Kidney glomerular epithelial cell (primary cell): Measurements from ENCODE around the gene CCDC78.

Experiments
- DNase-seq: peaks from one replicate; lab custom pipeline; 2025; lab: John Stamatoyannopoulos, UW

The CCDC78 gene

GRCh38 chr16:710500-711075 is 15.7 kb downstream of the CCDC78 start:
- no peak for DNase-seq

GRCh38 chr16:709566-710499 is 16.4 kb downstream of the CCDC78 start:
- peak; percentile 37 for DNase-seq

DNA sequence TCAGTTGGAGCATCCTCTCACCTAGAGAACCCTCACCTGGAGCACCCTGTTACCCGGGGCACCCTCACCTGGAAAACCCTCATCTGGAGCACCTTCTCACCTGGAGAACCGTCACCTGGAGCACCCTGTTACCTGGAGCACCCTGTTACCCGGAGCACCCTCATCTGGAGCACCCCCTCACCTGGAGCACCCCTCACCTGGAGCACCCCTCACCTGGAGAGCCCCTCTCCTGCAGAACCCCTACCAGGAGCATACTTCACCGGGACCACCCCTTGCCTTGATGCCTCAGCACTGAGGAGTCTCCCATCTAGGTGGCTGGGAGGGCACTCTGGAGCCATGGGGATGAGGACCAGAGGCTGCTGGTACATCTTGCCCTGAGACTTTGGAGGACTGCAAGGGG is 17.3 kb downstream of the CCDC78 start:
- no peak for DNase-seq

DNA sequence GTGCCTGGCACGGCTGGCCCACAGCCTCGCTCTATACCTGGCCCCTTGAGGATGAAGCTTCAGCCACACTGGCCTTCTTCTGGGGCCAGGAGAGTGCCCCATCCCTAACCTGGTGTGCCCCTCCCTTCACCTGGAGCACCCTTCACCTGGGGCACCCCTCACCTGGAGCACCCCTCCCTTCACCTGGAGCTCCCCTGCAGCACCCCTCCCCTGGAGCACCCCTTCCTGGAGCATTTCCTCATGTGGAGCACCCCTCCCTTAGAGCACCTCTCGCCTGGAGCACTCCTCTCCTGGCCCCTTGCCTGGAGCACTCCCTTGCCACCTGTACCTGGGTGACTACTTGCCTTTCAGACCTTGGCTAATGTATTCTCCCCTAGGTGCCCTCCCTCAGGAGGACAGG is 18.2 kb downstream of the CCDC78 start:
- DNase-seq: no peak

GRCh38 chr16:707062-707538 is 19.1 kb downstream of the CCDC78 start:
- DNase-seq: no peak

- no peak for DNase-seq
These were observed 19.8 kb downstream of the CCDC78 start for GRCh38 chr16:706189-707061.

- DNase-seq: no peak
These were observed 20.6 kb downstream of the CCDC78 start, which contains the start of gene FBXL16 for GRCh38 chr16:705431-706188. Gene FBXL16, minus strand, starts transcription at chr16:705801. Its CDS starts 8,396 bp downstream, at chr16:697405.

- no peak for DNase-seq
These were observed 21.5 kb downstream of the CCDC78 start for GRCh38 chr16:704552-705380.

DNA sequence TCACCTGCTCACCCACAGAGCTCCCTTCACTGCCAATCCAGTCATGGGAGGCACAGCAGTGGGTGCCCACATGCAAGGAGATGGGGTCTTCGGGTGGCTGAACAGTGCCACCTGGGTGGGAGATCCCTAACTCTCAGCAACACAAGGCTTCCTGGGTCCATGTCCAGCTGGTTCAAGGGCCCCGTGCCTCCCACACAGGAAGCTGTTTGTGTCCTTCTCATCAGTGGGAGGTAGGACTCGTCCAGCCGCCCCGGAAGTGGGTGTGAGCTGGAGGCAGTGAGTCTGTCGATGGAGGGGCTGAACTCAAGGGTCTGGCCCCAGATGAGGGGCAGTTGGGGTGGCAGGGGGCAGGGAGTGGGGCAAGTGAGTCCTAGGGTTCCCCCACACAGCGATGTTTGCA is 22.2 kb downstream of the CCDC78 start:
- no peak for DNase-seq

- no peak for DNase-seq
These were observed 22.8 kb downstream of the CCDC78 start for GRCh38 chr16:703406-703805.

DNA sequence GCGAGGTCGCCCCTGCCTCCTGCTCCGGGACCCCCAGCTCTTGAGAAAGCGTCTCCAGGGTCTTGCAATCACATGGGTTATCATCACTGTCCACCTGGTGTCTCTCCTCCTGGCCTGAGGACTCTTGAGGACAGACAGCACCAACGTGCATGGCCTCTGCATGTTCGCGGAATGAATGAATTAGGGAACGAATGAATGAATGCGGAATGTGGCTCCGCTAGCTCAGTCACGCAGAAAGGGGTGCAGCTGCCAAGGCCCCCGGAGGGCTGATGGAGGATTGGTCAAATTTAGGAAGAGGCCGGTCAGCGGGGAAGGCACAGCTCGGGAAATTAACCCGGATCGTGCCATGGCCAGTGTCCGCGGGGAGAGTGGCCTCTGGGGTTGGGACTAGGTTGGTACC is 23.9 kb downstream of the CCDC78 start:
- no peak for DNase-seq

DNA sequence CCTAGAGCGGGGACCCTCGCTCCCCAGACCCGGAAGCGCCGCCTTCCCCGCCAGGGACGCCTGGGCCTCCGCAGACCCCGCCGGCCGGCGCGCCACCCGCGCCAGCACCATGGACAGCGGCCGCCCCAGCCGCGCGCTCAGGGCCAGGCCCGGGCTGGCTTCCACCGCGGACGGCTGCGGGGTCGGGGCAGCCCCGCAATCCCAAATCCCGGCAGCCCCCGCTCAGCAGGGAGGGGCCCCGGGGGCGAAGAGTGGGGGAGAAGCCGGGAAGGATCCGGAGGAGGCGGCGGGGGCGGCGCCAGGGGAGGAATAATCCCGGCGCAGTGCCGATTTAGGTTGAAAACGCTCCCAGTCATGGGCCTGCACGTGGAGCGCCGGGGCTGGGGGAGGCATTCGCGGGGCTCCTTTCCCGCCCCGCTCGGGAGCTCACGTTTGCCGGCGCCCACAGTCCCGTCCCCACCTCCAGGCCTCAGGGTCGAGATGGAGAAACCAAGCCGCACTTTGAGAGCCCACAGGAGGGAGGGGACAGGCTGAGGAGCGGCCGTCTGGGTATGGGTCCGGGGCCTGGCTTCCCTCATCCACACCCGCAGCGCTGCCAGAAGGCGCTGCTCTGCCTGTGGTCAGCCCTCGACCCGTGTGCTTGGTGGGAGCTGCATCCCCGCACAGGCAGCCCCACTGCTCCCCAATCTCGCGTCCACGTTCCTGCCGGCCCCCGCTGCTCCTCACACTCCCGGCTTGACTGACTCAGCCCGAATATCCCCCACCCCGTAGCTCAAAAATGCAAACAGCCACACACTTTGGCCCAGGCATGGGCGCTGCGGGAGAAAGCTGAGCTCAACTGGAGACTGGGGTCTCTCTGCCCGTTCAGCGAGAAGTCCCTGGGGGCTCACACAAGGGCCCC is 25.3 kb downstream of the CCDC78 start:
- no peak for DNase-seq

DNA sequence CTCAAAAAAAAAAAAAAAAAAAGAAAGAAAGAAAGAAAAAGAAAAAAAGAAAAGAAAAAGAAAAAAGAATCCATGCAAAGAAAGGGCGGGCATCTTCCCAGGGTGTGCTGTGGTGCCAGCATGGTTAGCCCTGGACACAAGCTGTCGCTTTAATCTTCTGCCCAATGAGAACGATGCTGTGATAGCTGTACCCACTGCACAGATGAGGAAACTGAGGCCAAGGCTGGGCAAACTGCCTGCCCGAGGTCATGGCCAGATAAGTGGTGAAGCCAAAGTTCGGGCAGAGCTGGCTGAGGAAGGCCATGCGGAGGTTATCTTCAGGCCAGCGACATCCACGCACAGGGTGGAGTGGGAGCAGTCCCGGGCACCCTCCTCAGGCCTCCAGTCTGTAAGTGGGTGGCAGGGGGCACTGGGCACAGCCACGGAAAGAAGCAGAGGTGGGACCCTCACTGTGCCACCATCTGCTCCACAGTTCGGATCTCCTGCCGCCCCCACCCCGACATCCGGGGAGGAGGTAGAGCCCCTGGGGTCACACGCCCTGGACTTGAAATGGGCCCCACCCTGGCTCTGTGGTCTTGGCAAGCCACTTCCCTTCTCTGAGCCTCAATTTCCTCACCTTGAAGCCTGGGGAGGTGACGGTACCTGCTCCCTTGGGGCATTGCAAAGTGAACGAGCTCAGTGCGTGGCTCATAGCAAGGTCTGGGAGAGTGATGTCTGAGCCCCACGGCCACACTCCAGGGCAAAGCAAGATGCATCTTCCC is 27.2 kb downstream of the CCDC78 start:
- no peak for DNase-seq

DNA sequence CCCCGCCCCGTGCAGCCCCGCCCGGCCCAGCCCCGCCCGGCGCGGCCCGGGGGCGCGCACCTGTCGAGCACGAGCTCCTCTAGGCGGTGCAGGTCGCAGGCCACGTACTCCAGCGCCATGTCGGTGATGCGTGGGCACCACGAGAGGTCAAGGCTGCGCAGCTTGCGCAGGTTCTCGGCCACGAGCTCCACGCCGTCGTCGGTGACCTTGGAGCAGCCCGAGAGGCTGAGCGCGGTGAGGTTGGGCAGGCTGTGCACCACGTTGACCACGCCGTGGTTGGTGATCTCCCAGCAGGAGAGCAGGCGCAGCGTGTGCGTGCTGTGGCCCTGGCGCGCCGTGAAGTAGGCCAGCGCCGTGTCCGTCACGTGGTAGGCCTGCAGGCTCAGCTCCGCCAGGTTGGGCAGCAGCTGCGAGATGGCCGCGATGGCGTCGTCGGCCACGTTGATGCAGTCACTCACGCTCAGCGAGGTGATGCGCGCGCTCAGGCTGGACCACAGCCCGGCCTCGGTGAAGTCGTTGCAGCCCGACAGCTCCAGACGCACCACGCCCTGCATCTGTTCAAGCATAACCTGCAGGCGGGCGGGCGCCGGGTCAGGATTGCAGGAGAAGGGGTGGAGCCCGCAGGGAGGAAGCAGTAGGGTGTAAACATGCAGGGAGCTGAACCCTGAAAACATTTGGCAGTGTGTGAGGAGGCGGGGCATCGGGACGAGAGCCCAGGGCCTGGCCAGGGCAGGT is 30.7 kb downstream of the CCDC78 start:
- DNase-seq: no peak

DNA sequence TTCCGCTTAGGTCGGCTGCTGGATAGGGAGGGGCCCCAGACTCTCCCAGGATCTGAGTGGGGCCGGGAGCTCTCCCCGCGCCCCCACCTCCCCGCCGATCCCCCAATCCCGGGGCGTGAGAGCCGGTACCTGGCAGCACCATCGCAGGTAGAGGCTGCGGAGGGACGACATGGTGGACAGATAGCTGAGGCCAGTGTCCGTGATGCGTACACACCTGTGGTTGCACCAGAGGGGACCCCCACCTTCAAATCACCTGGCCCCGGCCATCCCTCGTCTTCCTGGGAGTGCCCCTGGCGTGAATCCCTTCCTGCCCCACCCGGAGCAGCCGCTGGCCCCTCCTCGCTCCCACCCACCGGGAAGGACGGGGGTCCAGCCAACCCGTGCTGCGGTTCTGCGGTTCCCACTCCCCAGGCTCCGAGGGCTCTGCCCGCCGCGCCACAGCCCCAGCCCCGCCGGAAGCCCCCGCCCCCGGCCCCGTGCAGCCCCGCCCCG is 31.3 kb downstream of the CCDC78 start:
- no peak for DNase-seq

DNA sequence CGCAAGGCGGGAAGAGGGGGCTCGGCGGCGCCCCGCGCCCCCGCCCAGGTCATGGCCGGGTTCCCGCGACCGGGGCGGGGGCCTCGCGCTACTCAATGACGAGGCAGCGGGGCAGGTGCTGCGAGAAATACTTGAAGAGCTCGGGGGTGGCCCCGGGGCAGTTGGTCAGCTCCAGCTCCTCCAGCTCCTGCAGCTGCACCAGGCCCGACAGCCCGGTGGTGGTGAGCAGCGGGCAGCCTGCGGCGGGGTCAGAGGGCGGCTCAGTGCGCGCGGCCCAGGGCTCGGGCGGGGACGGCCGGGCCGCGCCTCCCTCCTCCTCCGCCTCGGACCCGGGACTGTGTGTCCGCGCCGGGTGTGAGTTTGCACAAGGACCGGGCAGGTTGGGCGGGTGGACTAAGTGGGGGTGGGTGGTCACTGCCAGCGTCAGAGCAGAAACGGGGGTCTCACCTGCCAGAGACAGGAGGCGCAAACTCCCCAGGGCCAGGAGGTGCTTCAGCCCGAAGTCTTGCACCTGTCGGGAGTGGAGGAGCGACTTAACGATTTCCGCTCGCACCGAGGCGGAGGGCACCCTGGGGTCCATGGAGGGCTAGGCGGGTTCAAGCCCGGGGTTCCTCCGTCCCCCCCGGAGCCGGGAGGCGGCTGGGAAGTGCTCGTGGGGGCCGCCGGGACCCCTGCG is 31.9 kb downstream of the CCDC78 start:
- no peak for DNase-seq

DNA sequence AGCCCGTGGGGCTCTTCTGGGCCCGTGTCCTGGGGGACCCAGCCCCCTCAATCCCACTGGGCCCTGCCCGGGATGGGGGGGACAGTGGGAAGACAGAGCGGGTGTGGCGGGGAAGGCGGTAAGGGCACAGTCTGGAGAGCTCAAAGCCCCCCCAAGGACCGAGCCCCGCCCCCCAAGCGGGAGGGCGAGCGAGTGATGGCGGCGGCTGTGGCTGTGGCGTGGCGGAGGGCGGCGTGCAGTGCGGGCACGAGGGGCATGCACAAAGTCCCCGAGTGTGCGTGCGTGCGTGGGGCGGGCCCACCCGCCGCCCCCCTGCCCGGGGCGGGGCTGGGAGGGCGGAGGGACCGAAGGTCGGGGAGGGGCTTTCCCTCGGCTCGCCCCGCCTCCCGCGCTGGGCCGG is 32.5 kb downstream of the CCDC78 start:
- no peak for DNase-seq
